Loucy (cell line): ENCODE results near the gene NECTIN4.

Experiments
- EZH2phosphoT487 ChIP-seq: fragments of 200-600 bp; IDR thresholded peaks from 2 replicates; pipeline ENCODE4 v1.6.1; 2018; ENCODE audit warnings: antibody characterized with exemption, mild to moderate bottlenecking, moderate library complexity, borderline replicate concordance
- TF ChIP-seq, protein P1 (sequence below): fragments of 200-600 bp; sonication (generic); conservative IDR thresholded peaks from 2 replicates; pipeline ENCODE4 v1.5.1; 2014; ENCODE audit warnings: mild to moderate bottlenecking, antibody characterized with exemption, low read length

DNA sequence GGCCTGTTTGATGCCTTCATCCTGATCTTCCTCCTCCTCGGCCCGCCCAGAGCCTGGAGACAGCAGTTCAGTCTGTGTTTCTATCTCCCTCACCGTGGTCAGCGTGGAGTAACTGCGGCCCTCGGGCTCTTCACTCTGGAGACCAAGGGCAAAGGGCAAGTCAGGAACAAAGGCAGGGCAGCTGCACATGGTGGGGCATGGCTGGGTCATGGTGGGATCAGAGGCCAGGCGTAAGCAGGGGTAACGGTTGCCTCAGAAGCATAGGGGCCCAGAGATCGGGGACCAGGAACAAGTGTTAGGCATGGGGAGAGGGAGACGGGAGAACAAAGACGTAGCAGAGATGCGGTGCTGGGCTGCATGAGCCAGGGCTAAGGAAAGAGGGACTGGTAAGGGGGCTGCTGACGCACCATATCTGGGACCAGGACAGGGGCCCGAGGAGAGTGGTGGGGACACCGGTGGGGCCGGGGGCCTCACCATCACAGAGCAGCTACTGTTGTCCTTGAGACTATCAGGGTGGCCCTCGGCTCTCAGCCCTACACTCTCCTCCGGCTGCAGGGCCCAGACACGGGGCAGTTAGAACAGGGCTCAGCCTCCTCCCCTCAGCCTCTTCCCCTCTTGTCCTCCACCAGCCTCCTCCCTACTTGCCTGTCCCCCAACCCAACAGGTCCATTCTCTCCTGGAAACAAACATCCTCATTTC lies 16.5 kb downstream of the NECTIN4 start:
- TF ChIP-seq, protein P1, sequence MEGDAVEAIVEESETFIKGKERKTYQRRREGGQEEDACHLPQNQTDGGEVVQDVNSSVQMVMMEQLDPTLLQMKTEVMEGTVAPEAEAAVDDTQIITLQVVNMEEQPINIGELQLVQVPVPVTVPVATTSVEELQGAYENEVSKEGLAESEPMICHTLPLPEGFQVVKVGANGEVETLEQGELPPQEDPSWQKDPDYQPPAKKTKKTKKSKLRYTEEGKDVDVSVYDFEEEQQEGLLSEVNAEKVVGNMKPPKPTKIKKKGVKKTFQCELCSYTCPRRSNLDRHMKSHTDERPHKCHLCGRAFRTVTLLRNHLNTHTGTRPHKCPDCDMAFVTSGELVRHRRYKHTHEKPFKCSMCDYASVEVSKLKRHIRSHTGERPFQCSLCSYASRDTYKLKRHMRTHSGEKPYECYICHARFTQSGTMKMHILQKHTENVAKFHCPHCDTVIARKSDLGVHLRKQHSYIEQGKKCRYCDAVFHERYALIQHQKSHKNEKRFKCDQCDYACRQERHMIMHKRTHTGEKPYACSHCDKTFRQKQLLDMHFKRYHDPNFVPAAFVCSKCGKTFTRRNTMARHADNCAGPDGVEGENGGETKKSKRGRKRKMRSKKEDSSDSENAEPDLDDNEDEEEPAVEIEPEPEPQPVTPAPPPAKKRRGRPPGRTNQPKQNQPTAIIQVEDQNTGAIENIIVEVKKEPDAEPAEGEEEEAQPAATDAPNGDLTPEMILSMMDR = no peak
- TF ChIP-seq EZH2phosphoT487 = no peak
